Keratinocyte (primary cell): ENCODE measurements around the gene ACACA.

ENCODE experiments used
- EZH2 ChIP-seq: IDR thresholded peaks from one replicate; pipeline ENCODE4 v1.6.1; 2012; ENCODE audit warnings: inconsistent platforms, mild to moderate bottlenecking, low read length, moderate library complexity
- TF ChIP-seq, protein P1 (sequence below), 3 experiments: IDR thresholded peaks in 1 of 3; conservative IDR thresholded peaks in 1 of 3; optimal IDR thresholded peaks in 1 of 3; 2 replicates in 2 of 3; 3 replicates in 1 of 3; pipeline versions ENCODE3 to v1.5.1; 2011; ENCODE audit warnings: low read length in 3 of 3, mild to moderate bottlenecking in 3 of 3, moderate library complexity in 2 of 3, control low read depth in 1 of 3, inconsistent platforms in 1 of 3; ENCODE audit not compliant: insufficient read depth in 2 of 3; ENCODE audit errors: extremely low read depth in 1 of 3

DNA sequence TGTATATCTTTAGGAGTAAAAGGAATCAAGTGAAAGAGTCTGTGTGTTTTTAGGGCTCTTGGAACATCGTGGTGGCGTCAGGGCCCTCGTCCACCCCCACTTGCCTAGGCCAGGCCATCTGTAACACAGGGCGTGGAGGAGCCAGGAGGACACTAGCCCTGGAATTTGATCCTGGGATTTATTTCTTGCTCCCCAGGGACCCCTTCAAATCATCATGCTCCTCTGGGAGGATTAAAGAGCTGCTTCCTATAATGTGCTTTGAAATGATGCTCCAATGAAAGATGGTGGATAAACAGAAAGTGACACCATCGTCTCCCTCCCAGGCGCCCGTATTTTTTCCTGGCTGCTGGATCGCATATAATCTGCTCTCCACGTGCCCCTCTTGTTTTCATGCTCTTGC, 344.6 kb downstream of the ACACA start:
- TF ChIP-seq, protein P1, sequence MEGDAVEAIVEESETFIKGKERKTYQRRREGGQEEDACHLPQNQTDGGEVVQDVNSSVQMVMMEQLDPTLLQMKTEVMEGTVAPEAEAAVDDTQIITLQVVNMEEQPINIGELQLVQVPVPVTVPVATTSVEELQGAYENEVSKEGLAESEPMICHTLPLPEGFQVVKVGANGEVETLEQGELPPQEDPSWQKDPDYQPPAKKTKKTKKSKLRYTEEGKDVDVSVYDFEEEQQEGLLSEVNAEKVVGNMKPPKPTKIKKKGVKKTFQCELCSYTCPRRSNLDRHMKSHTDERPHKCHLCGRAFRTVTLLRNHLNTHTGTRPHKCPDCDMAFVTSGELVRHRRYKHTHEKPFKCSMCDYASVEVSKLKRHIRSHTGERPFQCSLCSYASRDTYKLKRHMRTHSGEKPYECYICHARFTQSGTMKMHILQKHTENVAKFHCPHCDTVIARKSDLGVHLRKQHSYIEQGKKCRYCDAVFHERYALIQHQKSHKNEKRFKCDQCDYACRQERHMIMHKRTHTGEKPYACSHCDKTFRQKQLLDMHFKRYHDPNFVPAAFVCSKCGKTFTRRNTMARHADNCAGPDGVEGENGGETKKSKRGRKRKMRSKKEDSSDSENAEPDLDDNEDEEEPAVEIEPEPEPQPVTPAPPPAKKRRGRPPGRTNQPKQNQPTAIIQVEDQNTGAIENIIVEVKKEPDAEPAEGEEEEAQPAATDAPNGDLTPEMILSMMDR (optimal IDR thresholded peaks at IDR 0.05 in 1 of 3, IDR thresholded peaks at IDR 0.05 in 1 of 3, conservative IDR thresholded peaks at IDR 0.05 in 1 of 3; ENCODE audit: extremely low read depth in 1 of 3, insufficient read depth in 2 of 3, low read length in 3 of 3), result no peak
- no peak for TF ChIP-seq EZH2
